T follicular helper cell (primary cell): Measurements from ENCODE around the gene NPBWR2.

Experiments used
- DNase-seq: peaks from one replicate; pipeline ENCODE4 v3.0.0-alpha.2; 2020; ENCODE audit warnings: low read depth

NPBWR2 gene

DNA sequence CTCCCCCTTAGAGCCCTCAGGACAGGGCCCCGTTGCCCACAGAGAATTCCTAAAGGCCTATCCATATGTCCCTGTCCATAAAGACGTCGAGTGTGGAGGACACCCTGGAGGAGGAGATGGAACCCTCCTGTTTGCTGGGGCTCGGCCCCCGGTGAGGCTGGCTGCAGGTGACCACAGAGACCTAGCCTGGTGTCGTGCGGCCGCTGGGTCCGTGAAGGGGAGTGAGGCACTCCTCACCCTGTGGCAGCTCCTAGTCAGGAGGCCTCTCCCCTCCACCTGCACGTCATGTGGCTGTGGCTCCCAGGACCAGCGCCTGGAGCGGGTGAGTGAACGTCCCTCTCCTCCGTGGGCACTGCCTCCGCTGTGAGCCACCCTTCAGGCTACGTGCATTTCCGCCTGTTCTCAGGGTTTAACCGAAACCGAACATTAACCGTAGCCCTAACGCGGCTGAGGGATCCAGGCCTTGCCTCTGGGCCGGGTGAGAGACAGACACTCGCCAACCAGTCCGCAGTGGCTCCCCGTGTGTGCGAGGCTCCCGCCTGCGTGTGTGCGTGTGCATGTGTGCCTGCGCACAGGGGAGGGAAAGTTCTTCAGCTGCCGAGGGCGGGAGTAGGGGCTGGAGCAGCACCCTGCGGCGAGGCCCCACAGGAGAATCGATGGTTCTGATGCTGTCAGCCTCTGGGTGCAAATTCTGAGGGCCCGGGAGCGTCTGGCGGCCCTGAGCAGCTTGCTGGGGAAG, 50.3 kb downstream of the NPBWR2 start:
- DNase-seq: no peak

DNA sequence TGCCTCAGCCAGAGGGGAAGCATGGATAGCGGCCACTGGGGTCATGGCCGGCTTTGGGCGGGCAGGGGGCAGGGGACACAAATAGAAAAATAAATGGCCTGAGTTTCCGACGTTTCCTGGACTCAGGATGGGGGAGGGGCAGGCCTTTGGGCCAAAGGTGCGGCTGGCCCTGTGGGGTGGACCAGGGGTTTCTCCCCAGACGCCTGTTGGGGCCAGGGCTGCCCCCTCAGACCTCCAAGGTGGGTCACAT, 50.8 kb downstream of the NPBWR2 start:
- no peak for DNase-seq

DNA sequence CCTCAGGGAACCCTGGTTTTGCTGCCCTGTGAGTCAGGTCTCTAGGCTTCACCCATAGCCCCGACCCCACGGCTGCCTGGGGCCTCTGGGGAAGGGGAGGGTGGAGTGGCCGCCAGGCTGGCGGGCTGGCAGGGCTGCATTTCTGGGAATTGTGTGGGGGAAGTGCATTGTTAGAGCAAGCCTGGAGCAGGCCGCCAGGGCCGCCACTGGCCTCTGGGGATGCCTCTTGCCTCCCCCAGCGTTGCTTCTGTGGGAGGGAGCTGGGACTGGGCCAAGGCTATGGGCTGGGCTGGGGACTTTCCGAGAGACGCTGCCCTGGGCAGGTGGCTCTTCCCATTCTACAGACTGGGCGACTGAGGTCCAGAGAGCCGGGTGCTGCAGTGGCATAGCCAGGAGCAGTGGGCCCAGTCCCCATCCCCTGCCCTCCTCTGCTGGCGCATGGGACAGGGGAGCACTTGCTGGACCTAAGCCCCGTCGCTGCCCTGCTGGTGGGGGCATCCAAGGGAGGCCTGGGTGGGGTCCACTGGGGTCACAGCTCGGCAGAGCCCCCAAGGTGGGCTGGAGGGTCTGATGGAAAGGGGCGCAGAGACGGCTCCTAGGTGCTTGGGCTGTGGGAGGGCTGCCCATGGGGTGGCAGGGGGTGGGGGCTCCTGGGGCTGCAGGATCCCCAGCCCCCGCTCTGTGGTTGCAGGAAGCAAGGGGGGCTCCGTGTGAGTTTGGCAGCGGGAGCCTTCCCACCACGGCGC, 51.3 kb downstream of the NPBWR2 start:
- DNase-seq: no peak

DNA sequence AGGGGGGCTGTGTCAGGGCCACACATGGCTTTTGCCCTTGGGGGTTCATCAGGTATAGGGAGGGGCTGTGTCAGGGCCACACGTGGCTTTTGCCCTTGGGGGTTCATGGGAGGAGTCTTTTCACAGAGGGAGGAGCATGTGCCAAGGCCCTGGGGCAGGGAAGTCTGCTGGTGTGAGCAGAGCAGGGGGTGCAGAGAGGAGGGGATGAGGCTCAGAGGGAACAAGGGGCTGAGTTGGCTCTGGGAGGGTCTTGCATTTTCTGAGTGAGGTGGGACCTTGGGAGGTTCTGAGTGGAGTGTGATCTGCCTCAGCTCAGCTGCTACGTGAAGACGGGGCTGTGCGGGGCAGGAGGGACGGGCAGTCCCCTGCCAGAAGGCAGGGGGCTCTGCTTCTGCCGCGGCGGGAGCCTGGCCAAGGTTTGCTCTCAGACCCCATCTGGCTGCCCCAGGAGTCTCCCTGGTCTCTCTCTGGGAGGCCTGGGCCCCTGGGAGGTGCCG, 51.9 kb downstream of the NPBWR2 start:
- DNase-seq: no peak

DNA sequence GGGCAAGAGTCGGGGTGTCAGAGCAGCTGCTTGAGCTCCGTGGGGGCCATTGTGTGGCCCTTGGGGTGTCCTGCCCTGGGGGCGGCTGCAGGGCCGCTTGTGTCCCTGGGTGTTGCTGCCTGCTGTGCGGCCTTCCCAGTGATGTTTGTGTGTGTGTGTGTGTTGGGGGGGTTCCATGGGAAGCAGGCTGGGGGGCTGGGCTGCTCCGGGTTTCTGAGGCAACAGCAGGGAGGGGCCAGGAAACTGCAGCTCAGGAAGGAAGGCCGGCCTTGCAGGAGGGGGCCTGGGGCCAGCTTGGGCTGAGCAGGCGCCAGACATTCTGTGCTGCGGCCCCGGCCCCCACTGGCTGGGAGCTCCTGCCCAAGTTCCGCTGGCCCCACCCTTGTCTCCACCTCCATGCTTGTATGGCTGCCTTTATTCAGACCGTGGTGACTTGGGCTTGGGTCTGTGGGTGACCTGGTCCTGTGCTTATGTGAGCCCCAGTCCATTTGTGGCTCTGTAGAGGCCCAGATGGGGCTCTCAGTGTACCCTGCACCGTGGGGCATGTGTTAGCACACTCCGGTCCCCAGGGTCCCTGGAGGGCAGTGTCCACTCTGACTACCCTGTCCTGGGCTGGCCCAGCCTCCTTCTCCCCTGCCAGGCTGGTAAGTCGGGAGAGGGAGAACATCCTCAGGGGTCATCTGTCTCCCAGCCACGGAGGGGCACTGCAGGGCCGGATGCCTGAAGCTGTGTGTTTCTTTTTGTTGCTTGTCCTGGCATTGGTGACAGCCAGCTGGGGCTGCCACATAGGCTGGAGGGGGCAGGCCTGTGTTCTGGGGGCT, 53.3 kb downstream of the NPBWR2 start:
- no peak for DNase-seq
